HL-60/S4 (cell line): Measurements from ENCODE around the gene SPOP.

Experiments
- in situ Hi-C: fragments of 300-500 bp; cut with MboI; formaldehyde crosslinking; loops from 2 replicates; pipeline ENCODE4 v1.14.3; 2022; ENCODE audit warnings: low sequenced_read_pairs

The SPOP gene

DNA sequence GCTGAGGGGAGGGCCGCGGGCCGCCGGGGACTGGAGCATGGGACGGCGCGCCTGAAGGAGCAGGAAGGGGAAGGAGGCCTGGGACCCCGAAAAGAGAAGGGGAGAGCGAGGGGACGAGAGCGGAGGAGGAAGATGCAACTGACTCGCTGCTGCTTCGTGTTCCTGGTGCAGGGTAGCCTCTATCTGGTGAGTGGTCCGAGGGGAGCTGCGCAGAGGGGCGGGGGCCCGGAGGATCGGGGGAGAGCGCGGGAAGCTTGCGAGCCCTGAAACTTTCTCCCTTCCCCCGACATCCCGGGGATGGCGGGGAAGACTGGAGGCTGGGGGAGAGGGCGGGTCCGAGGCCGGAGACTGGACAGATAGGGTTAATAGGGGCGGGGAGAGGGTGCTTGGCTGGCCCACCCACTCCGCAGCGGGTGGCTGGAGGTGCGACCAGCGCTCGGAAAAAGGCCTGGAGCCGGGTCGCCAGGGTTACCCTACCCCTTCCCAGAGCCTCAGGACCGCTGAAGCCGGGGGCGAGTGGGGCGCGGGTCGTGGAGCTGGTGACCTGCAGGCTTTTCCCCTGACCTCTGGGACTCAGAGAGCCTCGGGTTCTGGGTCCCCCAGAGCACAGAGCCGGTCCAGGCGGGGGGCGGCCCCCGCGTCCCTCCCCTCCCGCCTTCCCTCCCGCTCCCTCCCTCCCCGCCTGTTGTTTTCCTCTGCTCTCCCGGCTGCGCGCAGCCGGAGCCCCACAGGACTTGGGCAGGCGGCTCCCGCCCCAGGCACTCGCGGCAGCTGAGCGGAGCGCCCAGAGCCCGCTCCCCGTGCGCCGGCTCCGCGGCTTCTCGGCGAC is 101.6 kb downstream of the SPOP start:
- in situ Hi-C loops: no loop called here

DNA sequence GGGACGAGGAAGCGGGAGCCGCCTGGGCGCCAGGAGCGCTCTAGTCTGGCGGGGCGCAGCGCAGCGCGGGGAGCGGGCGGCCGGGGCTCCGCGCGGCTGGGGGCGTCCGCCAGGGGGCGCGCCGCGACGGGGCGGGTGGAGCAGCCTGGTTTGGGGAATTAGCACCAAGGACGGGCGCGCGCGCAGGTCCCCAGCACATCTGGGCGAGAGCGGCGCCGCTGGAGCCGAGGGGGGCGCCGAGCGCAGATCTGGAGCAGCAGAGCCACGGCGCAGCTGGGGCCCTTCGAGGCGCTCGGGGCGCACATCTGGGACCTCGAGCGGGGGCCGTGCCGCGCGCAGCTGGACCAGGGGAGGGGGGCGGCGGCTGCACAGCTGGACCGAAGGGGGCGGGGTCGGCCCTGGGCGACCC is 102.2 kb downstream of the SPOP start, which contains the start of gene NXPH3:
Gene NXPH3, plus strand, starts transcription at position 193 of the 409 bp plus-strand sequence. CDS start 349 bp downstream, outside the sequence.
- in situ Hi-C loops: no loop called here

DNA sequence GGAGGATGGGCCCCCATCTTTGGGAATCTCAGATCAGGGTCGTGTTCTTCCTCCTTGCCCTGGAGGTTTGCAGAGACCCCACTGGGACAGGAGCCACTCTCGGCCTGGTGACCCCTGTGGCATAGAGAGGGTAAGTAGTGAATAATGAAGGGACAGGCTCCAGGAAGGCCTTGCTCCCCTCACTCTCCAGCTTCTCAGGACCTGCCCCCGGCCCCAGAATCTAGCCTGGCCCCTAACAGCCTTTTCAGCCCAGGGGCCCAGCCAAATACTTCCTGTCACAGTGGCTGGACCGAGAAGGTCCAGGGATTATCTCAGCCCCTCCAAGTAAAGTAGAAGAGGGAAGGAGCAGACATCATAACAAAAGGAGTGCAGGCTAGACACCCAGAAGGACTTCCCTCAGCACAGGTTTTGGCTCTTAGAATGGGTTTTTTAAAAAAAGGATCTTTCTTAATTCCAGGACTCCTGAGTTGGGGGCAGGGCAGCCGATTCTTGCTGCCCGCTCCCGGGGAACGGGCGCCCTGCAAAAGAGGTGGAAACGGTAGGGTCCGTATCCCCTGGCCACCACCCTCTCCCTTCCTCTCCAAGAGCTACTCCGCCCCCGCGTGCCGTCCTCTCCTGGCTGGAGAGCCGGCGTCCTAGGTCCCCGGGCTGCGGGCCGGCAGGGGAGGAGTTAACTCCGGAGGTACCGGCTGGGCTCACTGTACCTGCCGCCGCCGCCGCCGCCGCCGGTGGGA is 102.8 kb downstream of the SPOP start:
- in situ Hi-C loops: loop anchor here (5.0 to 25.0 kb wide), 2 partner anchors 117 to 263 kb away; no protein-coding TSS in a partner anchor

DNA sequence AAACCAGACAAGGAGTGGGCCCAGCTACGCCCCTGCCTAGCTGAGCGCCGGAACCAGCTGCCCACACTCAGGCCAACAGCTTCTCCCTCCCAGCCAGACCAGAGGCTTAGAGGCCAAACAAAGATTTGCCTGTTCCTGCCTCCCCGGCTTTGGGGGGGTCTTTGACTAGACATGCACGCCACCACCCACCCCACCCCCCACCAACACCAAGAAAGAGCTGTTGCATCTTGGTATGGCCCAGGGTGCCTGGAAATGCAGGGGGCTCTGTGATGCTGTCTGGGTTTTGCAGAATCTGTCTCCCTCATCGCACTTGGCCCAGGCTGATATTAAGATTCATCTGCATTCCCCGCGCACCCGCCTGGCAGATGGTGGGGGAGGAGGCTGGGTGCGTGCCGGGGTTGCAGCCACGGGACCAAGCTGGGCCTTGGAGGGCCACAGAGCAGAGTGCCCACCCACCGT is 103.5 kb downstream of the SPOP start:
- in situ Hi-C loops: loop anchor here (5.0 to 25.0 kb wide), 2 partner anchors 118 to 262 kb away; no protein-coding TSS in a partner anchor

DNA sequence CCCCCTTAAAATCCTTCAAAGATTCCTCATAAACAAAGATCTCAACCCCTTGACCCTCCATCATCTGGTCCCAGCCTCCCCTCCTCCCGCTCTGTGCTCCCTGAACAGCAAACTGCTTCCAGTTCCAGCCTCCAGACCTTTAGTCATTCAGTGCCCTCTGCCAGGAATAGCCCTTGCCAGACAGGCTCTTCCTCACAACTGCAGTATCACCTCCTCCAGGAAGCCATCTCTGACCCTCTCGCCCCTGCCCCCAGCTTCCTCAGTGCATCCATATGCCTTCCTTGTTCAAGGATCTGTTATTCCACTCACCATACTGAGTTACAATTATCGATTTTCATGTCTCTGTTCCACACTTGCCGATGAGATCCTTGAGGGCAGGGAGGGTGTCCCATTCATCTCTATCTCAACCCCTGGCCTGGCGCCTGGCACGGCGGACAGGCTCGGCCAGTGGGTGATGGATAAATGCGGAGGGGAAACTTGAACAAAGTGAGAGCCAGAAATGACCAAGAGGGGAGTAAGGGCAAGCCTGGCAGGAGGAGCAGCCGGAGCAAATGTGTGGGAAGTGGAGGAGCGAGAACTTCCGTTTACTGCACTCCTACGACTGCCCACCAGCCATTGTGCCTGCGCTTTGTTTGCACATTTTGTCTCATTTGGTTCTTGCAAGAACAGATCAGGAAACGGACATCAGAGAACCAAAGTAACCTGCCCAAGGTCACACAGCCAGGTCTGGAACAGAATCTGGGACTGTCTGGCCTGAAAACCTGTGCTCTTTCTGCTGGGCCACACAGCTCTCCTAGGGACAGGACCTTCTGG is 104.2 kb downstream of the SPOP start:
- in situ Hi-C loops: loop anchor here (5.0 to 25.0 kb wide), 2 partner anchors 119 to 261 kb away; no protein-coding TSS in a partner anchor

DNA sequence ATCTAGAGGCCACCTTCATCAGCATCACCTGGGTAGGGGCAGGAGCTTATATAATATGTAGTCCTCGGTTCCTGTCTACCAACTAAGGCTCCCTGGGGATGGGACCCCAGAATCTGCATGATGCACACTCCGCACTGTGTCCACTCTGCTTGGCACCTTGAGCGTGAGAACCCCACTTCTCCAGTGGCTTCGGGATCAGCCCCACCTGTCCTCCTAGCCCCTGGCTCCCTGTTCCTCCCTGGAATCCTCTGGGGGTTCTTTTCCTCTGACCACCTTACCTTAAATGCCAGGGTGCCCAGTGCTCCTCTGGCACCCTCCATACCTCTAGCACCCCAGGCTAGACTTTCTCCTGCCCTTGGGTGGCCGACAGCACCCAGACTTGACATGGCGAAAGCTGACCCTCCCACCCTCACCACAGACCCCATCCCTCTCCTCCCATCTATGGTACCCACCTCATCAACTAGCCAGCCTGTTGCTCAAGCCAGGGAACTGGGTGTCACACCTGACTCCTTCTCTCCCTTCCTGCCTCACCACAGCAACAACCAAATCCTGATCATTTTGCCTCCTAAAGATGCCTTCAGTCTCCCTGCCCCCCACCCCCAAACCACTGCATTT is 105.0 kb downstream of the SPOP start:
- in situ Hi-C loops: loop anchor here (5.0 to 25.0 kb wide), 2 partner anchors 119 to 261 kb away; no protein-coding TSS in a partner anchor

DNA sequence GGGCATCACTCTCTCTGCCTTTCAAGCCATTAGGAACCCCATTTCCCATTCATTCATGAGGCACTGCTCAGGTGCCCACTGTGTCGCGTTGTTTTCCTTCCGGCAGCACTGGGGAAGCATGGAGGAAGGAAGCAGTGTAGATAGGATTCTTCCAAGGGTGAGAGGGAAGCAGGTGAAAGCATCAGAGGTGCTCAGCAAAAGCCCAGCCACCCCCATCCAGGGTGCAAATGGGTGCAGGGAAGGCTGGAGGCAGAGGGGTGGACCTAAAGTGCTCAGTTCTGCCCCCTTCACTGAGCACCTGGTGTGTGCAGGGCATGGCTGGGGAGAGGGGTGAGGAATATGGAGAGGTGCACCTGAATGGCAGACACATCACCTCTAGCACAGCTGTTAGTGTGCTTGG is 105.7 kb downstream of the SPOP start:
- in situ Hi-C loops: loop anchor here (5.0 to 25.0 kb wide), 2 partner anchors 120 to 260 kb away; no protein-coding TSS in a partner anchor

DNA sequence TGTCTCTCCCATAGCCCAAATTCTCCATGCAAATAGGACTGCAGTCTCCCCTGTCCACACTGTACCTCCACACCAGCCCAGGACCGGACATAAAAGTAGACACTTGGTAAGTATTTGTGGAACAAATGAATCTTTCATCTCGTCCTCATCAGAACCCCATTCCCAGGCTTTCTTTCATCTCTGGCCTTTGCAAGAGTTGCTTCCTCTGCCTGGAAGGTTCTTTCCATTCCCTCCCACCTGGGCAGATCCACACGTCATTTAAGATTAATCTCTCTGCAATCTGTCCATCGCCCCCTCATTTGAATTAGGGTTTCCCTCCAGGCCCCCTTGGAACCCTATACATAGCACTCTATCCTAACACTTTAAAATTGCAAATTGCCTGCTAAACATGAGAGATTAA is 106.1 kb downstream of the SPOP start:
- in situ Hi-C loops: loop anchor here (5.0 to 25.0 kb wide), 2 partner anchors 121 to 259 kb away; no protein-coding TSS in a partner anchor

DNA sequence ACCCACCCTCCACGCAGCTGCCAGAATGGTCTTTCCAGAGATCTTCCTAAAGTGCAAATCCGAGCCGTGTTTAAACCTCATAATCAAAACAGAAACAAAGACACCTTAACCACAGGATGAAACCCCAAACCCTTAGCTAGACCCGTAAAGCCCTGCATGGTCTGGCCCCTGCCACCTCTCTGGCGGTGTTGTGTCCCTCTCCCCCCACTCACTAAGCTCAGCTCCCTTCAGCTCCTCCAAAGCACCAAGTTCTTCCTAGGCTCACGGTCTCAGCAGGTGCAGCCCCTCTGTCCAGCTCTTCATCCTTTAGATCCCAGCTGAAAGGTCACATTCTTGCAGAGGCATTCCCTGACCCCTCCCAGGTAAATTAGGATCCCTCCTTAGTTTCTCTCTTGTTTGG is 106.6 kb downstream of the SPOP start:
- in situ Hi-C loops: loop anchor here (5.0 to 25.0 kb wide), 2 partner anchors 121 to 259 kb away; no protein-coding TSS in a partner anchor

DNA sequence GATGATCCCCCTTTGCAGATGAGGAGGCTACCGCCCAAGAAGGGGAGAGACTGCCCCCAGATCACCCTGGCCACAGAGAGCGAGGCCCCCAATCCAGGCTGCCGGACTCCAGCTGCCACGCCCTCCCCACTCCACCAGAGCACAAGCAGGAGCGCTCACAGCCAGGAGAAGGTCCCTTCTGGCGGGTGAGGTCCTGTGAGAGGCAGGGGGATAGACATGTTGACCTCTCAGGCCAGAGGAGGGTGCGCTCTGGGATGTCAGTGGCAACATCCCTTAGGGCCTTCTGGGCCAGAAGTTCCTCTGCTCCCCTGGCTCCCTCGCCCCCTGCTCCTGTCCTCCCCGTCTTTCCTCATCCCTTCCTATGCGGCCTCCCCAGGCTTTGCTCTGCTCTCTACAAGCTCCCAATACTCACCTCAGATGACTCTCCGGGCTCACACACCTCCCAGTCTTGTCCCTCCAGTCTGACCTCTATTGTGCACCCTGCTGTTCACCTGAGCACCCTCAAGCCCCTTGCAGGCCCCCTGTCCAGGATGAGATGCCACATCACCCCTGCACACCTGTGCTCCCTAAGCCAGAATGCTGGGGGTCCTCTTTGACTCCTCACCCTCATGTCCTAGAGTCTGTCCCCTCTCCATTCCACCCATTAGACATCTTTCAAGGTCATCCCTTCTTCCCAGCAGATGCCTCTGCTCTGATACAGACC is 107.2 kb downstream of the SPOP start:
- in situ Hi-C loops: loop anchor here (5.0 to 25.0 kb wide), 2 partner anchors 122 to 258 kb away; no protein-coding TSS in a partner anchor

DNA sequence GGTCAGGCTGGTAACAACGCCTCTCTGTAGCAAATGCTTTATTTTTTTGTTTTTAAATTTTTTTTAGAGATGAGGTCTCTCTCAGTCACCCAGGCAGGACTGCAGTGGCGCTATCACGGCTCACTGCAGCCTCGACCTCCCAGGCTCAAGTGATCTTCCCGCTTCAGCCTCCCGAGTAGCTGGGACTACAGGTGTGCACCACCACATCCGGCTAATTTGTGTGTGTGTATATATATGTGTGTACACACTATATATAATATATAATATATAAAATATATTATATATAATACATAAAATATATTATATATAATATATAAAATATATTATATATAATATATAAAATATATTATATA is 109.2 kb downstream of the SPOP start:
- in situ Hi-C loops: loop anchor here (5.0 to 25.0 kb wide), 3 partner anchors 256 to 436 kb away; partner anchors contain the start of gene TAC4

DNA sequence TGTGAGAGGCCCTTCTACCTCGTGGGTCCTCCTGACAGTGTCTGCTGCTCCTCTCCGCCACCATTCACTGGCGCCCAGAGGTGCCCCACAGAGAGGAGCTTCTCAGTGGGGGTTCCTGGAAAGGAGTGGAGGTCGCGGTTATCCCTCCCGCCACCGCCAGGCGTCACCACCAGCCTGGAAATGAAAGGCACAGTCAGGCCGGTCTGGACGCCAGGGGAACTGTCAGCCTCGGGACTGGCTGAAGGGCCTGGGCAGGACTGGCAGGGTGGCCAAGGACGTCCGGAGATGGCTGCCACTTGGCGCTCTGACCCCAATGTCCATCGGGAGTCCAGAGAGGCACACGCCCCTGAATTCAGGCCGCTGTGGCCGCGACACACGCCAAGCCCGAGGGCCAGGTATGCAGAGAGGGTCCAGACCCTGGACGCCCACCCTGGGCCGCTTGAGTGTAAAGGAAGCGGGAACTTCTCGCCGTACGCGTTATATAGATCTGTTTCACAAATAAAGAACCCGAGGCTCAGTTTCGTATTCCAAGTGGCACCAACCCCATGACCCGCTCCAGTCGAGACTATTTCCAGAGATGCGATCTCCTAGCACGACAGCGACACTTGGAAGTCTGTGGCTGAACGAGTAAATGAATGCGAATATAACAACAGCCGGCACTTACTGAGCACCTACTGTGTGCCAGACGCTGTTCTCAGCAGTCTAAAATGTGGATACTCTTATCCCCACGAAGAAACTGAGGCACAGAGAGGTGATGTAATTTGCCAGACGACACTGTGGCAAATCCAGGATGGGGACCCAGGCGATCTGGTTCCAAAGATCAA is 109.8 kb downstream of the SPOP start:
- in situ Hi-C loops: loop anchor here (5.0 to 25.0 kb wide), 3 partner anchors 256 to 437 kb away; partner anchors contain the start of gene TAC4

DNA sequence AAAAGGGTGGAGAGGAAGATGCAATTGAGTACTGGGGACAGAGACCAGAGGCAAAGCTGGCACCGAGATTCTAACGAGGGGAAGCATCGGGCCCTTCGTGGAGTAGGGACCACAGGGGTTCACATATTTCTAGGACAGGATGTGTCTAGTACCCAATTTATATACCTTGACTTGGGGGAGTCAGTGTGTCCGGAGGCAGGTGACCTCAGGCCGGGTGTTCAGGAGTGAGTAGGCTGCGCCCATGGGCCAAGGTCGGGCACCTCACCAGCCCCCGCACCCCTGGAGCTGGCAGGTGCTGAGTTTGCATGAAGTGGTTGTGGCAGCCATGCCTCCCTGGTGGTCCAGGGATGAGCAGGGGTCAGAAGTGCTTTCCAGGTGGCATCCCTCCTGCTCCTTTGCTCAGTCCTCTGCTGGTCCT is 110.8 kb downstream of the SPOP start:
- in situ Hi-C loops: loop anchor here (5.0 to 25.0 kb wide), 3 partner anchors 255 to 438 kb away; partner anchors contain the start of gene TAC4

DNA sequence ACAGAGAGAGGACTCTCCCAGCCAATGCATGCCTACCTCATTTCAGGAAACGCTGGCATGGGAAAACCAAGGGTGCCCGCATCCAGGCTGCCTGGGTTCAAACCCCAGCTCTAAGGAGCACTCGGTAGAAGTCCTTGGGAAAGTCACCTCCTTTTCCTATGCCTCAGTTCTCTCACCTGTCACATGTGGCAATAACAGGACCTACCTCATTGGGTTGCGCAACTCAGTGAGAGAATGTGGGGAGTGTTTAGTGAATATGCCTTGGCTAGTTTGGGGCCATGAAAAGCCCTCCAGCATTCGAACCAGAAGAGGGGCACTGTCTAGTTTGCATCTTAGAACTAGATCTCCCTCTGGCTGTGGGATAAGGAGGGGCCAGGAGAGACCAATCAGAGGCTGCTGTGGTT is 111.2 kb downstream of the SPOP start:
- in situ Hi-C loops: loop anchor here (5.0 to 25.0 kb wide), 3 partner anchors 254 to 438 kb away; partner anchors contain the start of gene TAC4

DNA sequence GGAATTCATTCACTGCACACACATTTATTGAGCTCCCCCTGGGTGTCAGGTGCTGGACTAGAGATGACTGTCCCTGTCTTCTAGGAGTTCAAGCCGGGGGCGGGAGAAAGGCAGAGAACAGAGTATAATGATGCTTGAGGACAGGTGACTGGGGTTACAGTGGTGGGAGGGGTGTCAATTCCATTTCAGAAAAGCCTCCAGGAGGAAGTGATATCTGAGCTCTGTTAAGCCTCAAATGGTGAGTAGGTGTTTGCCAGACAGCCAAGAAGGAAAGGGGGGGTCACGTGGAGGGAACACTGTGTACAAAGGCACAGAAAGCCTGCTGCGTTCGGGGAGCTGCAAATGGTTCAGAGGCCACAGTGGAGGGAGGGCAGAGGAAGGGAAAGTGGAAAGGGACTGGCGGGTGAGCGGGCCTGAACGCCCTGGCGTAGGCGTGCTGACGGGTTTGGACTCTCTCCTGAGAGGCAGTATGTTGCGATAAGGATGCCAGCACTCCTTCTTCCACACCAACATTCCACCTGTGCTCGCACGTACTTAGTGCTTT is 111.9 kb downstream of the SPOP start:
- in situ Hi-C loops: loop anchor here (5.0 to 25.0 kb wide), 3 partner anchors 254 to 439 kb away; partner anchors contain the start of gene TAC4

DNA sequence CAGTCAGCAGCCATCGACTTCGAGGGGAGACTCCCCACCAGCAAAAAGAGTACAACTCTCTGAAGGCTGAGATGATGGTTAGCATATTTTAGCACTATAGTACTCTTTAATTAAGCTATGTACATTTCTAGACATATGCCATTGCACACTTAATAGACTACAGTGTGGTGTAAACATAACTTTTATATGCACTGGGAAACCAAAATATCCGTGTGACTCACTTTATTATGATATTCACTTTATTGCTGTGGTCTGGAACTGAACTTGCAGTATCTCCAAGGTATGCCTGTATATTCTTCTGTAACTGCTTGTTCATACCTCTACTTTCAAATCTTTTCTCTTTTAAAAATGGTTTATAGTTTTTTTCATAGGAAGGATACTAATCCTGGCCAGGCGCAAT is 113.3 kb downstream of the SPOP start:
- in situ Hi-C loops: loop anchor here (5.0 to 25.0 kb wide), 3 partner anchors 252 to 440 kb away; partner anchors contain the start of gene TAC4

DNA sequence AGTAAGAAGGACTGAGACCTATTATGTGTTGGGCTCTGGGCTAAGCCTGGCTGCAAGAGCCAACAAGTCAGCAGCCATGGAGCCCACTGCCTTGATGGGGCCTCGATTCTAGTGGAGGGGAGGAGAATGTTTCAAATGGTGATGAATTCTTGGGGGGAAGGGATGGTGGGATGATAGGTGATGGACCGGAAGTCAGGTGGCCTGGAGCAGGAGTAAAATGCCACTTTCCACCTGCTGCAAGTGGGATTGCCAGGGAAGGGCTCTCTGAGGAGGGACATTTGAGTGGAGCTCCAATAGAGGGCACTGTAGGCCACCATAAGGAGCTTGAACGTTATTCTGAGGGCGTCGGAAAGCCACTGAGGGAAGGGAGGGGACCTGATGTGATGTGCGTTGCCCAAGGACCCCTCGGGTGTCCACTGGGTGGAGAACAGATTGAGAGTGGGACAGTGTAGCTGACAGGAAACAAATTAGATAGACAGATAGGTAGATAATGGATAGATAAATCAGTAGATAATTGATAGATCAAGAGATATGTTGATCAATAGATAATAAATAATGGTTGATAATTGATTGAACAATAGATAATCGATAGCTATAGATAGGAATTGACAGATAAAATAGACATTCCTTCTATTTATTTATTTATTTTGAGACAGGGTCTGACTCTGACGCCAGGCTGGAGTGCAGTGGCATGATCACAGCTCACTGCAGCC is 120.4 kb downstream of the SPOP start:
- in situ Hi-C loops: loop anchor here (10.0 to 25.0 kb wide), 2 partner anchors 123 to 245 kb away; no protein-coding TSS in a partner anchor
